LNCAP (cell line): Measurements from ENCODE around the gene GANC.

Experiments
- TF ChIP-seq, protein P1 (sequence below): fragments of 450-650 bp; IDR thresholded peaks from 2 replicates; pipeline ENCODE4 v1.5.1; 2017; ENCODE audit warnings: mild to moderate bottlenecking

The GANC gene

DNA sequence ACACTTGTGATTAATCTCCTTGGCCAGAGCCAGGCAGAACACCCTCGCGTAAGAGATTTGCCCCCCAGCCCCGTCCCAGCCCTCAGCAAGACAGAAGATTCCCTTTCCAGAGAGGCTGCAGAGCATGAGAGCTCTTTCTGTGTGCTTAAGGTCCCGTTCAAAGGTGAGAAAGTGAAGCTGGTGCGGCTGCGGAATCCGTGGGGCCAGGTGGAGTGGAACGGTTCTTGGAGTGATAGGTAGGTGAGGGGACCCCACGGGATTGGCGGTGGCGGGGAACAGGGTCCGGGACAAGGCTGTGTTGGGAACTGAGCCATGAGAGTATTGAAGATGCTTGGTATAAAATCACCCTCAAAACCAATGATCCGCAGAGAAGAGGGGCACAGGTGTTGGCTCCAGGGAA lies 121.1 kb downstream of the GANC start:
- TF ChIP-seq, protein P1, sequence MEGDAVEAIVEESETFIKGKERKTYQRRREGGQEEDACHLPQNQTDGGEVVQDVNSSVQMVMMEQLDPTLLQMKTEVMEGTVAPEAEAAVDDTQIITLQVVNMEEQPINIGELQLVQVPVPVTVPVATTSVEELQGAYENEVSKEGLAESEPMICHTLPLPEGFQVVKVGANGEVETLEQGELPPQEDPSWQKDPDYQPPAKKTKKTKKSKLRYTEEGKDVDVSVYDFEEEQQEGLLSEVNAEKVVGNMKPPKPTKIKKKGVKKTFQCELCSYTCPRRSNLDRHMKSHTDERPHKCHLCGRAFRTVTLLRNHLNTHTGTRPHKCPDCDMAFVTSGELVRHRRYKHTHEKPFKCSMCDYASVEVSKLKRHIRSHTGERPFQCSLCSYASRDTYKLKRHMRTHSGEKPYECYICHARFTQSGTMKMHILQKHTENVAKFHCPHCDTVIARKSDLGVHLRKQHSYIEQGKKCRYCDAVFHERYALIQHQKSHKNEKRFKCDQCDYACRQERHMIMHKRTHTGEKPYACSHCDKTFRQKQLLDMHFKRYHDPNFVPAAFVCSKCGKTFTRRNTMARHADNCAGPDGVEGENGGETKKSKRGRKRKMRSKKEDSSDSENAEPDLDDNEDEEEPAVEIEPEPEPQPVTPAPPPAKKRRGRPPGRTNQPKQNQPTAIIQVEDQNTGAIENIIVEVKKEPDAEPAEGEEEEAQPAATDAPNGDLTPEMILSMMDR: no peak

DNA sequence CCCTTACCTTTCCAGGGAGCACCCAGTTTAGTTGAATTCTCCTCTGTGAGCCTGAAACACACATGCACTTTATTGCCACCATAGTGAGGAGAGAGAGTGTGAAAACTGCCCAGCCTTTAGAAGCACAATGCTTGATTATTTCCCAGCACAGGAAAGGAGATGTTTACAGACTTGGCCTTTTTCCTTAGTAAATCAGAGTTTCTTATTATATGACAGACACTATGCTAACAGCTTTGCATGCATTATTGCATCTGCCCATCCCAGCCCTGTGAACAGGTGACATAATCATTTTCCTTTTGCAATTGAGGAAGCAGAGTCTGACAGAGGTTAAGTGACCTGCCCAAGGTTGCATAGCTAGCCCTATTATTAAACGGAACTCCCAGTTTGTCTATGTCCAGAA lies 122.8 kb downstream of the GANC start:
- TF ChIP-seq, protein P1: no peak

DNA sequence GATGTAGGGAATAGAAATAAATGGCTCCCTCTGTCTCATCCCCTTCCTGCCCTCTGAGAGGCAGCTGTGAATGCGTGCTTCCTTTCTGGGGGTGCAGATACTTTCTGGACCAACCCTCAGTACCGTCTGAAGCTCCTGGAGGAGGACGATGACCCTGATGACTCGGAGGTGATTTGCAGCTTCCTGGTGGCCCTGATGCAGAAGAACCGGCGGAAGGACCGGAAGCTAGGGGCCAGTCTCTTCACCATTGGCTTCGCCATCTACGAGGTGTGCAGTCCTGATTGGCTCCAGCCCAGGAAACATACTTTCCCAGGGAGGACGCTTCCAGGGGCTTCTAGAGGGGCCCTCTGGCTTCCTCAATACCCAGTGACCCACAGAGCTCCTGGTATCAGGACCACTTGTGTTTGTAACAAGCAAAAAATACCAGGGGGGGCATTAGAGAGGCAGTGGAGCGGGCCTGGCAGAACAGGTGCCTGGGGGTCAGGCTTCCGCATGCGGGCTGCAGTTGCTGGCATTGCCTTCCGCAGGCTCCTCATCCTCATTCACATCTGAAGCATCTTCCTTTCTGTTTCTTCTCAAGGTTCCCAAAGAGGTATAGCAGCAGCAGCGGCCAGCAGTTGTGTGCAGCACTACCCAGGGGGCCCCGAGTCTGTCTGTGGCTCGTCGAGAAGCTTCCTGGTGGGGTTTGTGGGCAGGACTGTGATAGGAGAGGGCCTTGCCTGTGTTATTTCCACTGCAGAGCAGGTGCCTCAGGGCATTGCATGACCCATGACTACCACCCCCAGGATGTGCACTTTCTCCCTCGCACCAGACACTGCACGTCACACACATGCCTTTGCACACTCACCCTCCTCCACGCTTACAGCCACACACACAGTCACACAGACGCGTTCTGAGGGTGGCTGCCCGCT lies 128.8 kb downstream of the GANC start:
- TF ChIP-seq, protein P1: no peak

DNA sequence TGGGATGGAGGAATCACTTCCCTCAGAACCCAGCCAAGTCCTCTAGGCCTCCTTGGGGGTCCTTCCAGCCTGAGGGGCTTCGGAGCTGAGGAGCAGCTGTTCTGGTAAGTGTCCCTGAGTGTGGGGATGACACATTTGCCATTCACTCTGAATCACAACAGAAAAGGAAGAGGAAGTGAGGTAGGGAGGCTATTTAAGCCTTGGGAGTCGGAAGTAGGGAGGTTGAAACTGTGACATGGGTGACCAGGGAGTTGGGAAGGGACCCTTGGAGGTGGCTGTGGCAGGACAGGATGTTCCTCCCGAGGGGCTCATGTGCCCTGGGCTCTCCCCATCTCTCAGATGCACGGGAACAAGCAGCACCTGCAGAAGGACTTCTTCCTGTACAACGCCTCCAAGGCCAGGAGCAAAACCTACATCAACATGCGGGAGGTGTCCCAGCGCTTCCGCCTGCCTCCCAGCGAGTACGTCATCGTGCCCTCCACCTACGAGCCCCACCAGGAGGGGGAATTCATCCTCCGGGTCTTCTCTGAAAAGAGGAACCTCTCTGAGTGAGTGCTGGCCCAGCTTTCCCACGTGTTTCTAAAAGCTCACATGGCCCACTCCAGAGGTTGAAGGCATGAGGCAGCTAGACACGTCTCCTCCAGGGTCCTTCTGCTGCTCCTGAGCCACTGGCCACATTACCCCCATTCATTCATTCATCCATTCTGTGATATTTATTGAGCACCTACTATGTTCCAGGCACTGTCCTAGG lies 129.6 kb downstream of the GANC start:
- TF ChIP-seq, protein P1: no peak

DNA sequence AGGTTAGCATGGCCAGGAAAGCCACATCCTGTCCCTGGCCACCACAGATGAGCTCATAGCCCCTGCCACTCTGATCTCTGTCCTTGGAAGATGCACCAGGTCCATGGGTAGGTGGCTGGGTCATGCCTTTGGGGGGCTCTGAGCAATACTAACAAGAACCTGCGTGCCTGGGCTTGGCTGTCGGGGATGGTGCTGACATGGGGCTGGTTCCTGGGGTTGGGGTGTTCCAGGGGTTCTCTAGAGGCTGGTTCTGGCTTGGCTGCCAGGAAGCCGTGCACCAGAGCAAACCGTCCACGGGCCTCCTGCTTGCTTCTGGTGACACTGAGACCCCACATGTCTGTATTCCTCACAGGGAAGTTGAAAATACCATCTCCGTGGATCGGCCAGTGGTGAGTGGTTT lies 130.4 kb downstream of the GANC start:
- TF ChIP-seq, protein P1: no peak

DNA sequence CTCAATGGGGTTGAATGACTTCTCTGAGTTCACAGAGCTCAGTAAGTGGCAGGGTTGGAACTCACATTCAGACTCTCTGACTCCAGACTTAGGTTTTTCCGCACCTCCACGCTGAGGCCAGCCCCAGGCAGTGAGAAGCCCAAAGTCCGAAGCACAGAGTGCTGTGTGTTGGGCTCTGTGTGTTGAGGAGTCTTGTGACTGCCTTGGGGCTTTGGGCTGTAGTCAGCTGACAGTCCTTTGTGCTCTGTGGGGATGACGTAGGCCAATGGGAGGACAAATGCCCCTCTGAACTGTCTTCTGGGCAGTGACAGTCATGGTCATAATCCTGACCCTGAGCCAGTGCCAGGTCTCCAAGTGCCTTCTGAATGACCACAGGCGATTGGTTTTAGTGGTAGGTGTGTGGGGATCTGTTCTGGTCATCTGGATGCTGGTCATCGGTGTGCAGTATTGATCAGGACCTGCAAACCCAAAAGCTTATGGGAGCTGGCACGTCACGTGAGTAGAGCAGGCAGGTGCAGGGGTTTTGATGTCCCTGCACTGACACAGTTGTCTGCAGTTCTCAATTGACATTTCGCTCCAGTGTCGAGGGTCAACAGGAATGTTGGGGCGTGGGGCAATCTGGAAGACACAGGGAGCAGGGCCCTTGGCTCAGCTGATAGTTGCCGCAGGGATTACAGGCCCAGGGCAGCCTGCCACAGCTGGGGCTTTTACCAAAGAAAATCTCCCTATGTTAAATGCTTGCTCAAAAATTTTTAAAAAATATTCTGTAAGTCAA lies 131.6 kb downstream of the GANC start:
- TF ChIP-seq, protein P1: no peak

DNA sequence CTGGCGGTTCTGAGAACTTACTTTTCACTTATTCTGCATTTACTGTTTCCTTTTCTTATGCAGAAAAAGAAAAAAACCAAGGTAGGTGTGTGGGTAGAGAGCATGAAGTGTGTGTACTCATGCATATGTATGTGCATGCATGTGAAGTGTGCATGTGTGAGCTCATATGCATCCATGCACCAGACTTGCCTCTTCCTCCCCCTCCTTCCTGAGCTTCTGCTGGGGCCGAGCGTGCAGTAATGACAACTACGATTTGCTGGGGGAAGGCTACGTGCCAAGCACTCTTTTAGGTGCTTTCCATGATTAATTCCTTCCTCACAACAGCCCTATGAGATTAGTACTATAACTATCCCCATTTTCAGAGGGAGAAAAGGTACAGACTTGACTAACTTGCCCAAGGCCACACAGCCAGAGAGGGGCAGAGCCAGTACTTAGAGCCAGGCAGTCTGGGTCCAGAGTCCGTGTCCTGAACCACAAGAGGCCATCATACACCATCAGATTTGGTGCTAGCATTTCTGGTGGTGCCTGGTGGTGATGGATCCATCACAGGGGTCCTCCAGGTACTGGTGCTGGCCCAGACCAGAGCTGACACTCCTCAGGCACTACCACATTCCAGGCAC lies 133.0 kb downstream of the GANC start:
- TF ChIP-seq, protein P1: no peak
